HG03571 (cell line): ENCODE measurements around the gene TNIK.
"Not testable (repeated sequence)": the region's sequence is repeated elsewhere in the genome, so short reads cannot be mapped to it uniquely, and the experiment has no call there.

Experiments used
- ATAC-seq: cut with Tn5 transposase; IDR thresholded peaks from one replicate; pipeline ENCODE4 v1.9.1; 2021; ENCODE audit not compliant: unreplicated experiment

Gene TNIK

DNA sequence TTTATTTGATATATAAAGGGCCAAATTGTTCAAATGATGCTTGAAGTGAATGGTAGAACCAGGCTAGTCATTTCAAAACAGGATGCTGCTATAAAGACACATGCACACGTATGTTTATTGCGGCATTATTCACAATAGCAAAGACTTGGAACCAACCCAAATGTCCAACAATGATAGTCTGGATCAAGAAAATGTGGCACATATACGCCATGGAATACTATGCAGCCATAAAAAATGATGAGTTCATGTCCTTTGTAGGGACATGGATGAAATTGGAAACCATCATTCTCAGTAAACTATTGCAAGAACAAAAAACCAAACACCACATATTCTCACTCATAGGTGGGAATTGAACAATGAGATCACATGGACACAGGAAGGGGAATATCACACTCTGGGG lies 172.4 kb downstream of the TNIK start:
- not testable (repeated sequence) for ATAC-seq

DNA sequence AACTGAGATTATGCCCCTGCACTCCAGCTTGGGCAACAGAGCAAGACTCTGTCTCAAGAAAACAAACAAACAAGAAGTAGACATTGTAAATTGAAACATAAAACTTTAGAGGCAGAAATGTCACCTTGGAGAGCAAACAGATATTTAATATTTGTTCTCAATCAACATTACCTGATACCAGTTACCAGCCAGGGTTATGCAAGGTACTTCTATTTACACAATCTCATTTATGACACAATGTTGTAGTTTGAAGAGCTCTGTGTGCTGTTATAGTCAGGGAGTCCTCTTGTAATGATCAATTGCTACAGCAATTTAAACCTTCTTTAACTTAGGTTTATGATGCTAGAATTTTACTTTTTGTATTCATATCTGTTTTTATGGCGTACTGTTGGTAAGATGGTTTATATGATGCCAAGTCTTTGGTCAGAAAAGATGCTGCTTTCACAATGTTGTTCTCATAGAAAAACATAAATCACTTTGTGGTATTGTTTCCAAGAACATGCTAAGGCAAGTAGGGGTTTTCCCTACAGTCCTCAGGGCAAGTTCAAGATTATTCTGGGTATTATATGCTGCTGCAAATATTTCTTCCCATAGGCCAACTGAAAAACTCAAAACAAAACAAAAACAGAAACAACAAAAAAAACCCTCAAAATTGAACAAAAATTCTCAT lies 173.5 kb downstream of the TNIK start:
- ATAC-seq, result peak; percentile 31

GRCh38 chr3:171285287-171285686 lies 174.9 kb downstream of the TNIK start:
- peak; percentile 43 for ATAC-seq

DNA sequence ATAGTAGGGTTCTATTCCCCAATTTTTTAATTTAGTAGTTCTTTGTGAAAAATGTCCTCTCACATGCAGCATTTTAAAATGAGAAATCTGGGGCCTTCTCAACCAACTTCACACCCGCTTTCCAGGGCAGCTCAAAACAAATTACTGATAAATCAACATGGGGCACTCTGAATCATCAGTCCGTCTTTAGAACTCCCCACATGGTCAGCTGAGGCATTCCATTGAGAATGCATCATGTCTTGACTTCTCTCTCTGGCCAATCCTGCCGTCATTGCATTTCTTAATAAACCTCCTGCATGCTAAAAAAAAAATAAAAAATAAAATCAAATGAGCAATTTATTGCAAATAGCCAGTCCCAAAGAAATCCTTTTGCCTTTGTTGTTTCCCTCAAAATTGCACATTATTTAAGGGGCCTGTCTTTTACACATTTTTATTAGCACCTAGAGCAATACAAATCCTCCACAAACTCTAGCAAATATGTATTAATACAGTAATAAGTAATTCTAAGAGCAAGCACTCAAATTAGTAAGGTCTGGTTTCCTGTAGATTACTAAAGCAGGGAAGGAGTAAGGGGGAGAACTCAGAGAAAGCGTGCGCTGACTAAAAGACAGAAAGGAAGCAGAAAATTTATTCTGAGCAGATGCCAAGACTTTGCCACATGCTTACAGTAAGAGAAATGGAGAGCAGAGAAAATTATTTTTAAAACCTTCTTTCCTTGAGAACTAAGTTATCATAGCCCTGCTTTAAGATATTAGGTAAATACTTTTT lies 175.7 kb downstream of the TNIK start:
- peak; percentile 41 for ATAC-seq

DNA sequence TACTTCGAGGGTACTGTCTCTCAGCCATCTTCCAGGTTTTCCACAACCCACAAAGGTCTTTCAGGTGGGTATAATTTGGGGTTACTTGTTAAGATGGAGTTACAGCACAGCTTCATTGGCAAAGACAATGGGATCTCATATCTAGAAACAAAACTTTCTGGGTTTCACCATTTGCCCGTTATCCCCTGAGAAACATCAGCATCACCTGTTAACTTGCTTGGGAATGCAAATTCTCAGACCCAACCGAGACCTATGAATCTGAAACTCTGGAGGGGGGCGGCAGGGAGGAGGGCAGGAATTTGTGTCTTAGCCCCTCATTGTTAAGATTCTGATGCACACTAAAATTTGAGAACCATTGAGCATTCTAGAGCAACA lies 176.4 kb downstream of the TNIK start:
- ATAC-seq, result no peak

GRCh38 chr3:171283183-171283847 lies 176.9 kb downstream of the TNIK start:
- ATAC-seq, result no peak

DNA sequence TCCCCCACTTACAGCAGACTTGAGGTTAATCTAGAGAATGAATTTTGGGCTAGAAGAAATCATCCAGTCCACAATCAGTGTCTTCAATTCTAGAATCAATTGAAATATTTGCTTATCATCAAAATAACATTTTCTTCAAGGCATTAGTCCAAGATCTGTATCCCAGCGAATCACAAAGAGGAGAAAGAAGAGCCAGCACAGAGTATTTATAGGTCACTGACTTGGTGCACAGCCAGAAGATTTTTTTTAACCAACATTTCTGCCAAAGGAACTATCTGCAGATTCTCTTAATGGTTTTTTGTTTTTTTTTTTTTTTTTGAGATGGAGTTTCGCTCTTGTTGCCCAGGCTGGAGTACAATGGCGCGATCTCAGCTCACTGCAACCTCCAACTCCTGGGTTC lies 178.2 kb downstream of the TNIK start:
- ATAC-seq, result no peak

- ATAC-seq, result no peak
Observed at GRCh38 chr3:171281256-171281992, 178.8 kb downstream of the TNIK start.

DNA sequence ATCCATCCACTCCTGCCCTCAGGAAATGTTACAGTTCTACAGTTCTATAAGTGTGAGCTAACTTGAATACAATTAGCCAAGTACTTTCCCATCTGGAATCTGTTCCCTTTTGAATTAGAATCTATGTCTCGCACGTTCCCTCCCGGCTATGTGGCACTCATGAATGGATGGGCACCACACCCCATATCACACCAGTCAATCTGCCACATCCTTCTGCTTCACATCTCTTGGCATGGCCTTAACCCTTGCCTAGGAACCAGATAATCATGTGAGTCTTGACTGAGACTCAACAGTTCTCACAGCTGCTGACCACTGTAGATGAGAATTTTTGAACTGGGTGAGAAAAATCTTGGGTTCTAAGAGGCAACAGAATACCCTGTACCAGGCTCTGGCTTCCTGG lies 180.2 kb downstream of the TNIK start:
- ATAC-seq, result no peak

GRCh38 chr3:171278299-171278590 lies 182.0 kb downstream of the TNIK start:
- no peak for ATAC-seq

- ATAC-seq, result no peak
Observed at GRCh38 chr3:171277456-171278298, 182.5 kb downstream of the TNIK start.

DNA sequence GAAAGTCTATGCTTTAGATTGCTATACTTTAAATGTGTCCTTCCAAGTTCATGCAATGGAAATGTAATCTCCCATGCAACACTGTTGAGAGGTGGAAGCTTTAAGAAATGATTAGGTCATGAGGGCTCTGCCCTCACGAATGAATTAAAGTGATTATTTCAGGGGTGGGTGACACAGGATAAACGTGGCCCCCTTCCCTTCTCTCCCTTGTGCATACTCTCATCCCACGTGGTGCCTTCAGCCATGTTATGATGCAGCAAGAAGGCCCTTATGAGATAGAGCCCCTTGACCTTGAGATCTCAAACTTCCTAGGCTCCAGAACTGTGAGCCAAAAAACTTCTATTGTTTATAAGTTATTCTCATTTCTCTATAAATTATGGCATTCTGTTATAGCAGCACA lies 183.3 kb downstream of the TNIK start:
- no peak for ATAC-seq

DNA sequence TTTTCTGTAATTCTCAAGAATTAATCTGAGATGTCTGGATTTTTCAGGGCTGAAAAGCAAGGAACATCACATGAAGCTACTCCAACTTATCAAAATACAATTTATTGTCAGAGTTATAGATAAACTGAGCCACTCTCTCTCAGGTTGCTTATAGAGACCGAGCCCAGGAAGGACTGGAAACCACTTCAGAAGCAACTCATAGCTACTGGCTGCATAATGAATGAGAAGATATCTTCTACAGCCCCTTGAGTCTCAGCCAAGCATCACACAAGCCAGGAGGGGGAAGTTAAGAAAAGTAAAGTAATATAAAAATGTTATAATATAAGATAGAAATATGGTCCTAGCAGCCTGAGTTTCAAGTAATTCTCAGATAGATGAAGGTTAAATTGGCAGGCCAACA lies 186.0 kb downstream of the TNIK start:
- no peak for ATAC-seq

DNA sequence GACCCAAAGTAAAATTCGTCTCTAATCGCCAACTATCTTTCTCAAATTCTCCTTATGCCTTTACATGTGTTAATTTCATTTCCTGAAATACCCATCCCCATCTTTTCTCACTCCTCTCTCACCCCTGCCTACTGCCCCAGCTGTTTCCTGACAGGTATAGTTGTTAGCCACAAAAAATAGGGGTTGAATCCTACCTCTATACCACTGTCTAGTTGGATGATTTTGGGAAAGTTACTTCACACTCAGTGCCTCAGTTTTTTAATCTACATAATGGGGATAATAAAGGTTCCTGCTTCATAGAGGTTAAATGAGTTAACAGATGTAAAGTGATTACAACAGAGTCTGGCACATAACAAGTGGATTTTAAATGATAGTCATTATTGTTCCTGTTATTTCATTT lies 189.7 kb downstream of the TNIK start:
- no peak for ATAC-seq

GRCh38 chr3:171269542-171269941 lies 190.7 kb downstream of the TNIK start:
- peak; percentile 43 for ATAC-seq

- no peak for ATAC-seq
Observed at GRCh38 chr3:171268677-171269076, 191.5 kb downstream of the TNIK start.

DNA sequence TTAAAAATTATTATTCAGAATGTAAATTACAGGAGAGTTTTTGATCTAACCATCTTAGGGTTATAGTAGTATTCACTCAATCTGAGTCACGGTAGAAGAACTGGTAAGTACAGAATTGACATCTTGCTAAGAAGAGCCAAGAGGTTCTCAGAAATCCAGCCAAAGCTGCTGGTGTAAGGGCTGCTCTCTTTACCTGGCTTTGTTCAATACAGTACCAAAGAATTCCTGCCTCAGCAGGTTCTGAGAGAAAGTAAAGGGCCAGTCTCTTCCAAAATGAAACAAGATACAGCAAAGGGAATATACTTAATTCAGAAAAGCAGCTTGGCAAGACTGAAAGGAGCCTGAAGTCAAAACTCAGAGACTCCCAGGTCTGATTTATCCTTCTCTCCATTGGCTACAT lies 193.1 kb downstream of the TNIK start:
- ATAC-seq, result no peak

DNA sequence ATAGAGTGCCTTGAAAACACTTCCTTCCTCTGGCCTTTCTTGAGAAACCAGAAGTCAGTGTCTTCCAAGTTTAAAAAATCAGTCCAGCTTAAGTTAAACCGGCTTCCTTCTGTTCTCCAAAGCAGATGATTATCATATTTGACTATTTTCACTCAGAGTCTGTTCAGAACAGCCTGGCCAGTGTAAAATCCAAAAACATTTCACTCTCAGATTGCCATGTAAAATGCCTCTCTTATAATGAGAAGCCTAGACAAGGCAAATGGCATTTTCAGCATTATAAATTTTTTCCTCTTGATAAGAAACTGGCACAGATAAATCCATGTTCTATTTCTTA lies 193.5 kb downstream of the TNIK start:
- ATAC-seq, result no peak

GRCh38 chr3:171266034-171266739 lies 194.0 kb downstream of the TNIK start:
- ATAC-seq, result no peak

DNA sequence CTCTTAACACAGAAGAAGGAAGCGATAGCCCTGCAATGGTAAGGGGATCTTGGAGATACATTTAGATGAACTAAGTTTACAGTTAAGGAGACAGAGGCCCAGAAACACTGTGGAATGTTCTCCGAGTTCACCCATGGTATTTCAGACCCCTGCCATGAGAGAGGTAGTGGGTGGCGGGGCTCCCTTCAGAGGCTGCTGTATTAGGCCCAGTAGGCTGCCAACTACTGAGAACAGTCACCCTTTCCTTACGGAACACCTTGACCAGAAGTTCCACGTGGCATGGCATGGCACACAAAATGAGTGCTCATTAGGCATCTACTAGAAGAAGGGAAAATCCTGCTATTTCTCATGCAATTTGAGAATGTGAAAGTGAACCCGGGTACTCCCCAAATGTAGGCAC lies 195.4 kb downstream of the TNIK start:
- no peak for ATAC-seq
